PC-9 (cell line): ENCODE results near the gene HRNR. TPM values are rescaled to one million over a fixed set of nuclear protein-coding genes. Genes with fewer than 3 reads are reported as not detected.
"Not testable (repeated sequence)": the region's sequence is repeated elsewhere in the genome, so short reads cannot be mapped to it uniquely, and the experiment has no call there.

Experiments
- BruUV-seq: library from RNA; stranded (reverse); fragments of 400-500 nt; replicated peaks from 2 replicates; lab custom pipeline; 2021; lab: Mats Ljungman, UMichigan
- CTCF ChIA-PET: fragments of 300-600 bp; sonication (Branson Sonifier 250); formaldehyde crosslinking; loops from one replicate; lab custom pipeline; 2022; ENCODE audit warnings: antibody characterized with exemption; lab: Charles Lee
- POLR2A ChIA-PET: fragments of 300-600 bp; sonication (Branson Sonifier 250); formaldehyde crosslinking; loops from one replicate; lab custom pipeline; 2022; ENCODE audit warnings: antibody characterized with exemption; ENCODE audit not compliant: unreplicated experiment; lab: Charles Lee
- DNase-seq, 2 experiments: peaks; one replicate each; pipeline versions ENCODE4 v3.0.0 to v3.0.0-alpha.2; 2015 to 2022; ENCODE audit warnings: mixed read lengths in 1 of 2
- H2AFZ ChIP-seq: fragments of 200-600 bp; sonication (generic); 2 replicates; pipeline ENCODE4 v1.8.1; 2017; ENCODE audit warnings: antibody characterized with exemption
- H3F3A ChIP-seq: fragments of 200-600 bp; sonication (generic); 2 replicates; pipeline ENCODE4 v1.8.1; 2017; ENCODE audit warnings: antibody characterized with exemption, mild to moderate bottlenecking, low read depth; ENCODE audit not compliant: insufficient read depth
- H3K27ac ChIP-seq: fragments of 200-600 bp; sonication (generic); 2 replicates; pipeline ENCODE4 v1.6.1; 2016; ENCODE audit warnings: mixed run types
- H3K27me3 ChIP-seq: fragments of 200-600 bp; sonication (generic); 2 replicates; pipeline ENCODE4 v1.6.1; 2016; ENCODE audit warnings: low read depth, mixed run types; ENCODE audit not compliant: insufficient read depth
- H3K36me3 ChIP-seq: fragments of 200-600 bp; sonication (generic); 2 replicates; pipeline ENCODE4 v1.6.1; 2016; ENCODE audit warnings: low read depth, mixed run types
- H3K4me1 ChIP-seq: fragments of 200-600 bp; sonication (generic); replicated peaks from 2 replicates; pipeline ENCODE4 v1.6.1; 2016; ENCODE audit warnings: mixed run types; ENCODE audit not compliant: insufficient read depth
- H3K4me2 ChIP-seq: fragments of 200-600 bp; sonication (generic); 2 replicates; pipeline ENCODE4 v1.6.1; 2017; ENCODE audit warnings: mixed run types
- H3K4me3 ChIP-seq: fragments of 200-600 bp; sonication (generic); 2 replicates; pipeline ENCODE4 v1.6.1; 2016; ENCODE audit warnings: mixed run types
- H3K79me2 ChIP-seq: fragments of 200-600 bp; sonication (generic); 2 replicates; pipeline ENCODE4 v1.6.1; 2017; ENCODE audit warnings: low read depth, mixed run types
- H3K9me2 ChIP-seq: fragments of 200-600 bp; sonication (generic); 2 replicates; pipeline ENCODE4 v1.8.1; 2017; ENCODE audit warnings: mild to moderate bottlenecking; ENCODE audit not compliant: insufficient read depth
- H3K9me3 ChIP-seq: fragments of 200-600 bp; sonication (generic); 2 replicates; pipeline ENCODE4 v1.8.1; 2016; ENCODE audit warnings: low read depth; ENCODE audit not compliant: insufficient read depth
- H4K20me1 ChIP-seq: fragments of 200-600 bp; sonication (generic); 2 replicates; pipeline ENCODE4 v1.8.1; 2017; ENCODE audit not compliant: insufficient read depth
- EZH2 ChIP-seq: fragments of 200-600 bp; sonication (generic); IDR thresholded peaks from 2 replicates; pipeline ENCODE4 v1.8.0; 2017; ENCODE audit warnings: antibody characterized with exemption, low read depth
- intact Hi-C: fragments of 100-400 bp; cut with micrococcal nuclease; formaldehyde crosslinking; loops from one replicate; pipeline ENCODE4 v1.10.0; 2022; ENCODE audit not compliant: unreplicated experiment
- total RNA-seq: library from RNA; stranded (reverse); gene quantifications from 2 replicates; pipeline ENCODE4 v1.2.3, GENCODE V29; 2021
- TF ChIP-seq, protein P1 (sequence below): fragments of 200-600 bp; sonication (generic); conservative IDR thresholded peaks from 2 replicates; pipeline ENCODE4 v1.6.1; 2017; ENCODE audit warnings: mixed run types, antibody characterized with exemption, mild to moderate bottlenecking, moderate library complexity

The HRNR gene
- total RNA-seq, 1 experiment from 2014 or later, result not detected

- H3K4me2 ChIP-seq, result no peak overlapping the region
- H3K79me2 ChIP-seq, result no peaks in the 10 kb centered on the region
- intact Hi-C loops, result no loop called here
- no peaks in the 10 kb centered on the region for H3K9me2 ChIP-seq
- H3K27ac ChIP-seq, result no peak overlapping the region
- ChIA-PET CTCF (no interaction called here), POLR2A (interaction anchor here (0.8 kb wide), 1 partner anchor 1843 kb away, joined by 5 read pairs; no protein-coding TSS in a partner anchor)
- BruUV-seq, result no TSS peak
- H3K4me1 ChIP-seq, result no peaks in the 10 kb centered on the region
- DNase-seq, result no peak
- H3F3A ChIP-seq, result no peaks in the 10 kb centered on the region
- no peak overlapping the region for H3K4me3 ChIP-seq
- H4K20me1 ChIP-seq, result no peaks in the 10 kb centered on the region
- TF ChIP-seq, protein P1, sequence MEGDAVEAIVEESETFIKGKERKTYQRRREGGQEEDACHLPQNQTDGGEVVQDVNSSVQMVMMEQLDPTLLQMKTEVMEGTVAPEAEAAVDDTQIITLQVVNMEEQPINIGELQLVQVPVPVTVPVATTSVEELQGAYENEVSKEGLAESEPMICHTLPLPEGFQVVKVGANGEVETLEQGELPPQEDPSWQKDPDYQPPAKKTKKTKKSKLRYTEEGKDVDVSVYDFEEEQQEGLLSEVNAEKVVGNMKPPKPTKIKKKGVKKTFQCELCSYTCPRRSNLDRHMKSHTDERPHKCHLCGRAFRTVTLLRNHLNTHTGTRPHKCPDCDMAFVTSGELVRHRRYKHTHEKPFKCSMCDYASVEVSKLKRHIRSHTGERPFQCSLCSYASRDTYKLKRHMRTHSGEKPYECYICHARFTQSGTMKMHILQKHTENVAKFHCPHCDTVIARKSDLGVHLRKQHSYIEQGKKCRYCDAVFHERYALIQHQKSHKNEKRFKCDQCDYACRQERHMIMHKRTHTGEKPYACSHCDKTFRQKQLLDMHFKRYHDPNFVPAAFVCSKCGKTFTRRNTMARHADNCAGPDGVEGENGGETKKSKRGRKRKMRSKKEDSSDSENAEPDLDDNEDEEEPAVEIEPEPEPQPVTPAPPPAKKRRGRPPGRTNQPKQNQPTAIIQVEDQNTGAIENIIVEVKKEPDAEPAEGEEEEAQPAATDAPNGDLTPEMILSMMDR, result no peak
- TF ChIP-seq EZH2, result no peak
- H3K9me3 ChIP-seq, result 0 out of 2 replicates have a peak, but pooled peaks cover 3% of the 10 kb centered on the region
- peaks cover 47% of the 10 kb centered on the region for H3K27me3 ChIP-seq
- H3K36me3 ChIP-seq, result no peaks in the 10 kb centered on the region
- no peak overlapping the region for H2AFZ ChIP-seq
Measured at GRCh38 chr1:152220166-152221163, 3.5 kb downstream of the HRNR start.

- H3K9me3 ChIP-seq, H3F3A ChIP-seq, H3K4me3 ChIP-seq, intact Hi-C loops, BruUV-seq, H2AFZ ChIP-seq, H4K20me1 ChIP-seq, H3K27ac ChIP-seq, H3K4me1 ChIP-seq, CTCF ChIA-PET, H3K4me2 ChIP-seq, POLR2A ChIA-PET, H3K9me2 ChIP-seq, H3K79me2 ChIP-seq, DNase-seq, H3K36me3 ChIP-seq: not testable (repeated sequence)
- H3K27me3 ChIP-seq, result peaks cover 53% of the 10 kb centered on the region
Measured at GRCh38 chr1:152219438-152219837, 4.6 kb downstream of the HRNR start.

GRCh38 chr1:152218762-152219436 is 5.1 kb downstream of the HRNR start:
- H3K4me2 ChIP-seq, result no peak overlapping the region
- no peaks in the 10 kb centered on the region for H4K20me1 ChIP-seq
- H3F3A ChIP-seq, result no peaks in the 10 kb centered on the region
- no peak overlapping the region for H2AFZ ChIP-seq
- DNase-seq, result no peak
- no TSS peak for BruUV-seq
- no peaks in the 10 kb centered on the region for H3K4me1 ChIP-seq
- ChIA-PET POLR2A (no interaction called here), CTCF (no interaction called here)
- H3K36me3 ChIP-seq, result no peaks in the 10 kb centered on the region
- TF ChIP-seq, protein P1, result no peak
- TF ChIP-seq EZH2, result no peak
- no peaks in the 10 kb centered on the region for H3K79me2 ChIP-seq
- 0 out of 2 replicates have a peak, but pooled peaks cover 3% of the 10 kb centered on the region for H3K9me3 ChIP-seq
- H3K27ac ChIP-seq, result no peak overlapping the region
- no peak overlapping the region for H3K4me3 ChIP-seq
- intact Hi-C loops, result no loop called here
- H3K27me3 ChIP-seq, result peaks cover 48% of the 10 kb centered on the region
- no peaks in the 10 kb centered on the region for H3K9me2 ChIP-seq

DNA sequence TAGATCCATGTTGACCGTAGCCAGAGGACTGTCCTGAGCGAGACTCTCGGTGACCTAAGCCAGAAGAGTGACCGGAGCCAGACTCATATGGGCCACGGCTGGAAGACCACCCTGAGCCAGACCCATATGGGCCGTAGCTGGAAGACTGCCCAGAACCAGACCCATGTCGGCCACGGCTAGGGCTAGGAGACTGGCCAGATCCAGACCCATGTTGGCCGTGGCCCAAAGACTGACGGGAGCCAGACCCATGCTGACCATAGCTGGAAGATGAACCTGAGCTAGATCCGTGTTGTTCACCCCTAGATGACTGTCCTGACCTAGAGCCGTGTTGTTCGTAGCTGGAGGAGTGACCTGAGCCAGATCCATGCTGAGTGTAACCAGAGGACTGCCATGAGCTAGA is 8.4 kb downstream of the HRNR start:
- H3K27me3 ChIP-seq, result peaks cover 31% of the 10 kb centered on the region
- not testable (repeated sequence) for H3K36me3 ChIP-seq, H3K4me1 ChIP-seq

DNA sequence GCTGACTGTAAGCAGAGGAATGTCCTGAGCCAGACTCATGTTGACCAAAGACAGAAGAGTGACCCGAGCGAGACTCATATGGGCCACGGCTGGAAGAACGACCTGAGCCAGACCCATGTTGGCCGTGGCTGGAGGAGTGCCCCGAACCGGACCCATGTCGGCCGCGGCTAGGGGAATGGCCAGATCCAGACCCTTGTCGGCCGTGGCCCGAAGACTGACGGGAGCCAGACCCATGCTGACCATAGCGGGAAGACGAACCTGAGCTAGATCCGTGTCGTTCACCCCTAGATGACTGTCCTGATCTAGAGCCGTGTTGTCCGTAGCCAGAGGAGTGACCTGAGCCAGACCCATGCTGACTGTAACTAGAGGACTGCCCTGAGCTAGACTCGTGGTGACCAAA is 9.1 kb downstream of the HRNR start:
- H3K4me3 ChIP-seq, H3K9me2 ChIP-seq, H3K4me2 ChIP-seq, DNase-seq, BruUV-seq, H3K36me3 ChIP-seq, H3K9me3 ChIP-seq, H3K27ac ChIP-seq, POLR2A ChIA-PET, H2AFZ ChIP-seq, H3F3A ChIP-seq, H4K20me1 ChIP-seq, CTCF ChIA-PET, H3K4me1 ChIP-seq, H3K79me2 ChIP-seq, intact Hi-C loops: not testable (repeated sequence)
- H3K27me3 ChIP-seq, result peaks cover 30% of the 10 kb centered on the region

More for the DNA sequence above, 8.4 kb downstream of the HRNR start:
- POLR2A ChIA-PET, H3K9me2 ChIP-seq, BruUV-seq, H3K9me3 ChIP-seq, H2AFZ ChIP-seq, H4K20me1 ChIP-seq, H3K79me2 ChIP-seq, H3F3A ChIP-seq, H3K4me2 ChIP-seq, intact Hi-C loops, CTCF ChIA-PET, H3K27ac ChIP-seq, H3K4me3 ChIP-seq: not testable (repeated sequence)
- DNase-seq, result peak in 1 of 2 experiments; percentile 7
